8988T (cell line): ENCODE results near the gene HGF.

Experiments
- DNase-seq: peaks from one replicate; pipeline ENCODE4 v3.0.0; 2011

Gene HGF

GRCh38 chr7:81715984-81716588, 53.8 kb downstream of the HGF start:
- no peak for DNase-seq

- no peak for DNase-seq
These were observed 55.5 kb downstream of the HGF start for GRCh38 chr7:81714306-81714705.

DNA sequence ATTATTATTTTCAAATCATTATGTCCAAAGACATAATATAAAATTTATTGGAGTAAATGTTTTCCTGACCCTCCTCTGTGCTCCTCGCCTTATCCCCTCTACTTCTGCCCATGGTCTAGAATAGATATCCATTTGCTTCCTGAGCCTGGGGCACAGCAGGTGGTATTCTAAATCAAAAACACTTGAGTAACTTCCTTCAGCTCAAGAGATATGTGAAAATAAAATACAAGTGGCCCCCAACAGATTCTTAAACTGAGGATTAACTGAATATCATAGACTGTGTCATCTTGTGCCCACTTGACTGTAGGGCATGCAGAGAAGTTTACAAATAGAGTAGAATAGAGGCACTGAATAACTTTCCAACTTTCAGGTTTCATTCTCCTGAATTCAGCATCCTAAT, 59.1 kb downstream of the HGF start:
- no peak for DNase-seq

DNA sequence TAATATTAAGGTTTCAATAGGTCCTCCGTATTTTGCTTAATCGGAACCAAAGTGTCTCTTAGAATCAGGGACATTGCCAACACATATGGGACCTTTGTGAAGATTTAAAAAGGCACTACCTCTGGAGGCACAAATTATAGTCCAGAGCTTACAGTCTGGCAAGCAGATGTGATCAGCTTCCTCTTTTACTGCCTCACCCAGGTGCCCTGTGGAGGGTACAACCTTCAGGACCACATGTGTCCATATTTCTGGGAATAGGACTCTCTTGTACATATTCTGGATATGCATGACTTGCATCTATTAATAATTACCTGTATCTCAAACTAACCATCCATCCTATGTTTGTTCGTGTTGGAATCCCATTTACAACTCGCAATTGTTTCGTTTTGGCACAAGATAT, 60.0 kb downstream of the HGF start:
- no peak for DNase-seq

- no peak for DNase-seq
These were observed 61.9 kb downstream of the HGF start for GRCh38 chr7:81707966-81708365.

GRCh38 chr7:81707196-81707595, 62.7 kb downstream of the HGF start:
- DNase-seq: no peak

GRCh38 chr7:81705206-81705605, 64.6 kb downstream of the HGF start:
- DNase-seq: no peak

DNA sequence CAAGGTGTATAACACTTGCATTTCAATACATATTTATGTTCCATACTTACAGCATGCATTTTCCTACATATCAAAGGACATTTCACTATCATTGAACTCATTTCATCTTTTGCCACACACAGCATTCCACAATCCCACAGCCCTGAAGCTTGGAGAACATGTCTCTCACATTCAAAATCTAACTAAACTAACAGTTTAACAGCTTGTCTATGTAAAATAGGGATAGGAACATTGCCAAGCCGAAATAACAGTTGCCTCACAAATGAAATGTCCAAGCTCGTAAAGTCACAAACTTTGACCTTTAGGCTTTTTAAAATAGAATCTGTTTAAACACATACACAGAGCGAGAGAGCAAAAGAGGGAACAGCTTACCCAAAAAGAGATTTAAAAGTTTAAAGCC, 65.3 kb downstream of the HGF start:
- DNase-seq: no peak

DNA sequence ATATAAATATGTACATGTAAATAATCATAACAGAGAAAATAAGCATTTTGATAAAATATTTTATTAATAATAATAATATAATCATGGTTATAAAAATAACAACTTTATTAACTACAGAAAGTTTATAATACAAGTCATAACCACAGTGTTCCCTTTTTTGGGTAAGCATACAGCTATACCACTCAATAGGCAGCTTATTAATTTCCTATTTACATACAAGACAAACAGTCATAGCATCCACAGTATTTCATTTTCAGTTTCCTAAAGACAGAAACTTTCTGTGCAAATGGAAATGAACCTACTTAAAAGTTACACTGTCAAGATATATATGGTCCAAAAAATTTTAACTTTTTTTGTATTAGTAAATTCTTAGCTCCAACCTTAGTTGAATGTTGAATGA, 70.9 kb downstream of the HGF start:
- DNase-seq: no peak

DNA sequence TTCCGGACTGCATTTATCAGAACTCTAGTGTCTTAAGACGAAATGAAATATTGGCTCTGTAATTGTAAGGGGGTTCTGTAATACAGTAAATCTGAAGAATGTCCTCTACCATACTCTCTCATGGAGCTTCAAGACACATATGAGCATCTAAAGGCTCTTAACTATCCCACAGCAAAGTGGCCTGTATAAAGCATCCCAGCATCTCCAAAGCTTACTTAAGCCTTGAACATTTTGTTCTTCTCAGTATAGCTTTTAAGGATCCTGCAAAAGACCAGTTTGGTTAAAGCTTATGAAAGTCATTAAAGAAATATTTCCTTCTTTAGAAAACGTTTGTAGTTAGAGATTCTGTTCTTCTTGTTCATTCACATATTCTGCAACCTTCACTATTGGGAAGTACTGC, 75.1 kb downstream of the HGF start:
- no peak for DNase-seq

DNA sequence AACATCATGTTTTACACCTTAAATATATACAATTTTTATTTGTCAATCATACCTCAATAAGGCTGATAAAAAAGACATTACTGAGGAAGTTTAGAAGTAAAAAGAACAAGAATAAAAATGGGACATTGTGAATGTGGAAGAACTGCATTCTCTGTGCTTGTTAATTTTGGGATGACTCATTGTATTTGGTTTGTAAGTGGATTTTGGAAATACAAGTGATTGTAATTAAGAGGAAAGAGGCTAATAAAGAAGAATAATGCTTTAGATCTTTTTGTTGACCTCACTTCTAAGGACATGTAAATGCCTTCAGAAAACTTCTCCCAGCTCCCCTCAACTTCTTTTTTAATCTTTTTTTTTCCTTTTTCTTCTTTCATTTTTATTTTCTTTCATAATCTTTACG, 76.0 kb downstream of the HGF start:
- DNase-seq: no peak

GRCh38 chr7:81693080-81693479, 76.8 kb downstream of the HGF start:
- no peak for DNase-seq

DNA sequence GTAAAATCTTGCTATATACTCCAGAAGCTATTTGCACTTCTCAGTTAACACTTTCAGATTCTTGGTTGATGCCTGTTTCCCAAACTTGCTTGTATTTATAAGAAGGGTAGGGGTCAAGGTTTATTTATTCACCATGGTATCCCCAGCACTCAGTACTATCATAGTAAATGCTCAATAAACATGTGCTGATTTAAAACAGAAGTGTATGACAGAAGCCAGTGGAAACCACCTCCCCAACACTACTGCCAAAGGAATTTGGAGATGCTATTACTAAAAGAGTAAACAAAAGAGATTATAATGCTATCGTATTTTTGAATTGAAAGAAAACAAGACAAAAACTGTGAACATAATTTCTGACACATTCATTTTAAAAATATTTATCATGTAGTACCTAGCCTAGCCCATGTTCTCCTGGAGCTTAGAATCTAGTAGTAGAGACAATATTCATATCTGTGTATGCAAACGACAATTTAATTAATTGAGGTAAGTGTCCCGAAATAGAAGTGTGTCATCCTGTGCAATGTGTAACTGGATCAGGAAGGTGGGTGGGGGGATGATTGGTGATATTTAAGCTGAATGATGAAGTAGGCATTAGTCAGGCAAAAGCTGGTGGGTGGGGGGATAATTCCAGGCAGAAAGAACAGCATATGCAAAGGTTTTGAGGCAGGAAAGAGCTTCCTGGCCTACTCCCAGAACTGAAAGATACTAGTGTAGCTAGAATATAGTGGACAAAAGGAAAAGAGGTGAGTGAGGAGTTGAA, 77.5 kb downstream of the HGF start:
- DNase-seq: no peak

GRCh38 chr7:81691199-81691821, 78.5 kb downstream of the HGF start:
- DNase-seq: no peak

DNA sequence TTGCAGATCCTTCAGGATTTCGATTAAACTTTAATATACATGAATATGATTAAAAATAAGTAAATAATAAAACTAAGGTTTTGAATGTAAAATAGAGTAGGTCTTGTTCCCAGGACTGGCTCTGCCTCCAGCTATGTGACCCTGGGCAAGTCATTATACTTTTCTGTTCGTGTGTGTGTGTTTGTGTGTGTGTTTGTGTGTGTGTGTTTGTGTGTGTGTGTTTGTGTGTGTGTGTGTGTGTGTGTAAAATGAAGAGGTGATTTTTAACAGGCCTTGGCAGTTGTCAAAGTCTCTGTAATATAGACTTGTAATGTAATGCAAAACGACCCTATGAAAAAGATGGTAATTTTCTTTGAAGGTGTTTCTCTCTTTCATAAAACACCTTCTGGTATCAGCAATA, 79.2 kb downstream of the HGF start:
- no peak for DNase-seq

DNA sequence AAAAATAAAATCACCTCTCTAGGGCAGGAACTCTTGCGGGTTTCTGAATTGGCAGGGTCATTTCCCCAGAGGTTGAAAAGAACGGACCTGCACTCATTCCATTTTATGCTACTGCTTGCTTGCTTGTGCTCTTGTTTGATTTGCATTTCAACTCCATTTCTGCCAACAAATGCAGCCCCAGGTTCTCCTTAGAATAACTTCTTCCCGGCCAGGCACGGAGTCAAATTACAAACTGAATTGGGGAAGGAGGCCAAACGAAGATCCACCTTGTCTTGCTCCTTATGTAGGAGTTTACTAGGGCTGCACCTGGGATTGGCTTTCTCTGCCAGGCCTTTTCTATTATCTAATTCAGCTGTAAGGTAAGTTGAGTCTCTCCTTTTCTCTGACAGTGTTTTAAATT, 79.6 kb downstream of the HGF start:
- DNase-seq: no peak

DNA sequence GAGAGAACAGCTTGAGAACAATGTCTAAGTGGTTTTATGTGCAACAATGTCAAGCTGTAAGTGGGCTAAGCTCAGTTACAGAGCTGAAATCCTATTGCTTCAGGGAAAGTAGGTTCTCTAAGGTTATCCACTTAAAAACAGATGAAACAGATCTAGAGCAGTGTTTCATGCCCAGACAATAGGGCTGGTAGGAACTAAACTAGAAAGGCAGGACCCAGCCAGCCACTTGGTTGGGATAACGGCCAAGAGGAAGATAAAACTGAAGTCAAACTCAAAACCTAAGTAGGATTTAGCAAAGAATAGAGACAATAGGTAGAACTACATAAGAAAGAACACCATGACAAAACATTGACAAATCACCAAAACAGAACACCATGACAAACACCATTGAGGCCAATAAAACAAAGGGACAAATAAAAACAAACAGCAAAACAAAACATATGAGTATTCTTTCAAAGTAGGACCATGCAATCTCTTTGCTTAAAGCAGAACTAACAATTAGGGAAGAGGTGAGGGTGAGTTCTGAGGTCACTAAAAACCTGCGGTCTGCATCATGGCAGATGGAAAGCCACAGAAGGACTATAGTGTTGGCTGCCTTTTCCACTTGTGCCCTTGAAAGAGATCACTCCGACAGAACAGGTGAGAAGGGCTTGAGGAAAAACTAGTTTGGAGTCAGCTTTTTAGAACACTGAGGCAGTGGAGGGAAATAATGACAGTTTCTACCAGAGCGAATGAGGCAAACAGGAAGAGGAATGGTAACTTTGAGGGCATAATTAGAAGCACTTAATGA, 81.0 kb downstream of the HGF start:
- DNase-seq: no peak

- no peak for DNase-seq
These were observed 82.8 kb downstream of the HGF start for GRCh38 chr7:81687062-81687461.

DNA sequence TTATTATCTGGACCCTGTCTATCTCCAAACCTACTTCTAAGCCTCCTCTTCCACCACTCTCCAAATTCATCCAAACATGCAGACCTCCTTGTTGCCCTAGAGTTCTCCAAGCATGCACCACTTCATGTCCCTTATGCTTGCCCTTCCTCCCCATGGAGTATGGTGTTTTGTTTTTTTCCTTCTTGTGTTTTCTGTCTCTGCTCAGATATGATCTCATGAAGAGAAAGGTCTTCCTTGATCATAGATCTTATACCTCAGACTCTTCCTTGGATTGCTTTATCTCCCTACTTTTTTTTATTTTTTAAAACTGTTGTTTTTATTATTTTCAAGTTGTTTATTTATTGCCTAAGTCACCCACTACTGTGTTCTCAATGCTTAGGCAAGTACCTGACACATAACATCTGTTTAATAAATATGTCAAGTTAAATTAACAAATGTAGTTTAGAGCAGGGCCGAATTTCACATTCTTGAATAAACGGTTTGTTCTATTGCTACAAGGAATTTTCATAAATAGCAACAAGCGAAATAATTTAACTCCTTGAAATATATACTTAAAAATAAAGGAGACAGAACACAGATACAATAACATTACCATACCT, 84.5 kb downstream of the HGF start:
- no peak for DNase-seq

- peak; percentile 5 for DNase-seq
These were observed 85.2 kb downstream of the HGF start for GRCh38 chr7:81684514-81685269.

GRCh38 chr7:81684033-81684432, 85.8 kb downstream of the HGF start:
- no peak for DNase-seq

DNA sequence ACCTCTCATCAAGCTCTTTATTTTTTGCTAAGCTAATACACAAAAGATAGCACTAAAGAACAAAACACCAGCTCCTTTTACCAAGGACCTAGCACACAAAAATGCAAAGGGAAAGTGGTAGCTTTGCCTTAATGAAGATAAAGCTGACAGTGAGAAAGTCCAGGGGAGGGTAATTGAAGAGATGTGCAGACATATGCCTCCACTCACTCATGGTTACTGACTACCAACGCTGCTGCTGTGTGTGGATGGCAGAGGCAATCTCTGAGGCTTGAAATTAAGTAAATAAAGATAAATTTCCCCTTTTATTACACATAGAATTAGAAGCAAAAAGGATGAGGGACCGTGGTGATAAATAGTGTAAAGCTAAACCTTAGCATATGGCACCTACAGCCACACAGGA, 87.0 kb downstream of the HGF start:
- DNase-seq: no peak

- no peak for DNase-seq
These were observed 89.7 kb downstream of the HGF start for GRCh38 chr7:81680120-81680519.
